ENCODE results near the gene THTPA. TPM values are rescaled to one million over a fixed set of nuclear protein-coding genes. Genes with fewer than 3 reads are reported as not detected.
A peak's percentile ranks its signal among the peaks of the same experiment; 100 is the strongest.

Gene THTPA
- polyA plus RNA-seq, 3 donors: 15.3 to 18.2 (median 17.0) TPM

- Histone ChIP-seq H3K4me2 (replicated peaks; ENCODE audit: extremely low read depth, low read length, poor library complexity, severe bottlenecking) (no peak overlapping the region), H3K9me3 (replicated peaks in 1 of 2; ENCODE audit: control insufficient read depth in 1 of 2, insufficient read depth in 1 of 2, low read length in 2 of 2) (peaks cover 0 to 6% of the 10 kb centered on the region in 2 donors), H3K27me3 (ENCODE audit: control insufficient read depth in 2 of 2, insufficient read depth in 2 of 2, low read length in 2 of 2) (peaks cover 37 to 52% of the 10 kb centered on the region in 2 donors), H4K20me1 (ENCODE audit: insufficient read depth, low read length) (no peaks in the 10 kb centered on the region), H3K79me2 (ENCODE audit: insufficient read depth, low read length) (no peaks in the 10 kb centered on the region), H3K4me3 (replicated peaks in 1 of 3; ENCODE audit: low read depth in 2 of 3, low read length in 3 of 3) (no peak overlapping the region), H3K27ac (ENCODE audit: low read depth in 1 of 2, low read length in 2 of 2) (no peak overlapping the region), H3K36me3 (replicated peaks in 1 of 2; ENCODE audit: control insufficient read depth in 1 of 2, insufficient read depth in 2 of 2, low read length in 2 of 2) (no peaks in the 10 kb centered on the region), H2AFZ (ENCODE audit: insufficient read depth, low read depth, low read length, poor library complexity, severe bottlenecking) (no peak overlapping the region), H3K4me1 (ENCODE audit: control insufficient read depth in 1 of 2, insufficient read depth in 2 of 2, low read length in 2 of 2) (peaks cover 20 to 32% of the 10 kb centered on the region in 2 donors), H3K9ac (ENCODE audit: insufficient read depth, low read length, poor library complexity, severe bottlenecking) (no peak overlapping the region)
- Mint-ChIP-seq H3K27ac (no peak overlapping the region), H3K4me3 (peak overlapping the region in 1 of 2 donors; percentile 39), H3K36me3 (peaks cover 3 to 7% of the 10 kb centered on the region in 2 donors), H3K4me1 (peaks cover 20% of the 10 kb centered on the region), H3K9me3 (peaks cover 0 to 18% (median 10%) of the 10 kb centered on the region in 7 donors), H3K27me3 (ENCODE audit: low read depth in 3 of 3) (peaks cover 47 to 66% (median 61%) of the 10 kb centered on the region in 3 donors)
- TF ChIP-seq CTCF (IDR thresholded peaks at IDR 0.05): no peak
- intact Hi-C loops (cut with micrococcal nuclease): no loop called here
- no peak for DNase-seq
- WGBS (ENCODE audit: insufficient coverage): 9% methylated on average over 10 of the region's 24 CpGs
Measured at GRCh38 chr14:23577710-23578392, 21.8 kb downstream of the THTPA start.

GRCh38 chr14:23578560-23579310 is 22.7 kb downstream of the THTPA start, which contains the start of gene JPH4:
TSS of gene JPH4 (minus strand) at chr14:23578790. CDS start at chr14:23577453, 1,337 bp downstream.
- no peaks in the 10 kb centered on the region for H4K20me1 ChIP-seq (ENCODE audit: insufficient read depth, low read length)
- H3K4me3 Mint-ChIP-seq: peak within 1 kb of the TSS in 1 of 2 donors; percentile 67
- no peak within 1 kb of the TSS for H2AFZ ChIP-seq (ENCODE audit: insufficient read depth, low read depth, low read length, poor library complexity, severe bottlenecking)
- peaks cover 11 to 23% of the 10 kb centered on the region in 2 donors for H3K4me1 ChIP-seq (ENCODE audit: control insufficient read depth in 1 of 2, insufficient read depth in 2 of 2, low read length in 2 of 2)
- H3K27ac Mint-ChIP-seq: no peak within 1 kb of the TSS
- peaks cover 37 to 52% of the 10 kb centered on the region in 2 donors for H3K27me3 ChIP-seq (ENCODE audit: control insufficient read depth in 2 of 2, insufficient read depth in 2 of 2, low read length in 2 of 2)
- no peak for TF ChIP-seq CTCF (IDR thresholded peaks at IDR 0.05)
- no peak within 1 kb of the TSS for H3K4me3 ChIP-seq (replicated peaks in 1 of 3; ENCODE audit: low read depth in 2 of 3, low read length in 3 of 3)
- peaks cover 47 to 66% (median 62%) of the 10 kb centered on the region in 3 donors for H3K27me3 Mint-ChIP-seq (ENCODE audit: low read depth in 3 of 3)
- intact Hi-C loops (cut with micrococcal nuclease): no loop called here
- WGBS (ENCODE audit: insufficient coverage): 44% methylated on average over 17 of the region's 18 CpGs
- no peak within 1 kb of the TSS for H3K4me2 ChIP-seq (replicated peaks; ENCODE audit: extremely low read depth, low read length, poor library complexity, severe bottlenecking)
- no peaks in the 10 kb centered on the region for H3K36me3 ChIP-seq (replicated peaks in 1 of 2; ENCODE audit: control insufficient read depth in 1 of 2, insufficient read depth in 2 of 2, low read length in 2 of 2)
- DNase-seq: no peak
- H3K9me3 Mint-ChIP-seq: peaks cover 0 to 18% (median 10%) of the 10 kb centered on the region in 7 donors
- H3K9me3 ChIP-seq (replicated peaks in 1 of 2; ENCODE audit: control insufficient read depth in 1 of 2, insufficient read depth in 1 of 2, low read length in 2 of 2): peaks cover 0 to 6% of the 10 kb centered on the region in 2 donors
- H3K36me3 Mint-ChIP-seq: peaks cover 3 to 7% of the 10 kb centered on the region in 2 donors
- no peaks in the 10 kb centered on the region for H3K79me2 ChIP-seq (ENCODE audit: insufficient read depth, low read length)
- peaks cover 11% of the 10 kb centered on the region for H3K4me1 Mint-ChIP-seq
- H3K27ac ChIP-seq (ENCODE audit: low read depth in 1 of 2, low read length in 2 of 2): no peak within 1 kb of the TSS
- H3K9ac ChIP-seq (ENCODE audit: insufficient read depth, low read length, poor library complexity, severe bottlenecking): no peak within 1 kb of the TSS
